Esophagus squamous epithelium (tissue), 5 donors: ENCODE data around the gene MYO16. TPM values are rescaled to one million over a fixed set of nuclear protein-coding genes. Genes with fewer than 3 reads are reported as not detected.
A peak's percentile ranks its signal among the peaks of the same experiment; 100 is the strongest.

Experiments
- DNase-seq: peaks from one replicate; lab custom pipeline; 2025; lab: John Stamatoyannopoulos, UW
- H3K27ac ChIP-seq, 4 donors: fragments of 200-600 bp; sonication (generic); one replicate each; pipeline ENCODE4 v1.5.1; 2016 to 2019; ENCODE audit warnings: mild to moderate bottlenecking in 1 of 4
- H3K27me3 ChIP-seq, 4 donors: fragments of 200-600 bp; sonication (generic); 1 replicate in 3 of 4; 2 replicates in 1 of 4; pipeline versions ENCODE4 v1.5.1 to v1.6.0; 2017 to 2021; ENCODE audit warnings: antibody characterized with exemption in 1 of 4
- H3K36me3 ChIP-seq, 3 donors: fragments of 200-600 bp; sonication (generic); one replicate each; pipeline ENCODE4 v1.5.1; 2016 to 2019
- H3K4me1 ChIP-seq, 3 donors: fragments of 200-600 bp; sonication (generic); one replicate each; pipeline ENCODE4 v1.5.1; 2017 to 2019
- H3K4me3 ChIP-seq, 4 donors: fragments of 200-600 bp; sonication (generic); 1 replicate in 3 of 4; 2 replicates in 1 of 4; pipeline ENCODE4 v1.5.1; 2016 to 2019; ENCODE audit warnings: mild to moderate bottlenecking in 2 of 4, moderate library complexity in 1 of 4
- H3K9me3 ChIP-seq, 3 donors: fragments of 200-600 bp; sonication (generic); one replicate each; pipeline ENCODE4 v1.5.1; 2016 to 2019
- POLR2A ChIP-seq, 4 donors: fragments of 450-650 bp; IDR thresholded peaks; one replicate each; pipeline ENCODE4 v1.6.1; 2017; ENCODE audit warnings: antibody characterized with exemption in 4 of 4, mild to moderate bottlenecking in 4 of 4, moderate library complexity in 3 of 4
- WGBS, 2 donors: methylation state at CpG; one replicate each; pipeline ENCODE4 v1.1.5; 2018; 5-methylcytosine and 5-hydroxymethylcytosine counted together
- intact Hi-C: fragments of 100-400 bp; cut with DNase I; formaldehyde crosslinking; loops from one replicate; pipeline ENCODE4 v1.15.0; 2022
- total RNA-seq, 4 donors: library from RNA; depleted of rRNA; stranded (reverse); fragments of >200 nt; gene quantifications; one replicate each; pipeline ENCODE4 v1.1.0, GENCODE V29; 2016
- TF ChIP-seq, protein P1 (sequence below), 6 experiments: fragments of 450-650 bp in 4 of 6; fragments of 200-600 bp in 2 of 6; sonication (generic) in 2 of 6; IDR thresholded peaks; one replicate each; pipeline ENCODE4 v1.5.1; 2016 to 2019; ENCODE audit warnings: antibody characterized with exemption in 6 of 6, mild to moderate bottlenecking in 4 of 6, moderate library complexity in 4 of 6
- donor health status: DM: yes; HTN: yes; CAD: no.

The MYO16 gene
- total RNA-seq, 4 donors from 2014 or later: 0.09 to 2.1 TPM; not detected in 2

DNA sequence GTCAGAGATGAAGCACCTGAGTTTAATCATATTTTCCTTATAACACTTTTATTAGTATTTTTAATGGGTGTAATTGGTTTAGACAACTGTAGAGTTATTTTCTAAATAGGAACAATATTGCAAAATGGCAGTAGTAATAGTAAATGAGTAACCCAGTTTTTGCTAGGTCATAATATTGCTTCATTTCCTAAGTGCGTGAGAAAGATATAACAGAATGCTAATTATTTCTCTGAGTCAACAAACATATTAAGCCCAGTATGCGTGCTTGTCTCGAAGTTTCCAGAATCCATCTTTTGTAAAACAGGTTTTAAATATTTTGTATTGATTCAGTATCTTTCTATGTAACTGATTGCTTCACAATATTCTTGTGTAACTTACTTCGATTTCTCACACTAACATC, 315.3 kb downstream of the MYO16 start:
- H3K27ac ChIP-seq: no peak overlapping the region
- intact Hi-C loops: no loop called here
- H3K4me1 ChIP-seq: peaks cover 0 to 13% (median 0%) of the 10 kb centered on the region in 3 donors
- no peaks in the 10 kb centered on the region for H3K9me3 ChIP-seq
- WGBS, 2 donors: 41 to 51% methylated on average over 4 of the region's 4 CpGs
- H3K4me3 ChIP-seq: no peak overlapping the region
- DNase-seq: no peak
- no peaks in the 10 kb centered on the region for H3K27me3 ChIP-seq
- no peaks in the 10 kb centered on the region for H3K36me3 ChIP-seq
- TF ChIP-seq, protein P1, sequence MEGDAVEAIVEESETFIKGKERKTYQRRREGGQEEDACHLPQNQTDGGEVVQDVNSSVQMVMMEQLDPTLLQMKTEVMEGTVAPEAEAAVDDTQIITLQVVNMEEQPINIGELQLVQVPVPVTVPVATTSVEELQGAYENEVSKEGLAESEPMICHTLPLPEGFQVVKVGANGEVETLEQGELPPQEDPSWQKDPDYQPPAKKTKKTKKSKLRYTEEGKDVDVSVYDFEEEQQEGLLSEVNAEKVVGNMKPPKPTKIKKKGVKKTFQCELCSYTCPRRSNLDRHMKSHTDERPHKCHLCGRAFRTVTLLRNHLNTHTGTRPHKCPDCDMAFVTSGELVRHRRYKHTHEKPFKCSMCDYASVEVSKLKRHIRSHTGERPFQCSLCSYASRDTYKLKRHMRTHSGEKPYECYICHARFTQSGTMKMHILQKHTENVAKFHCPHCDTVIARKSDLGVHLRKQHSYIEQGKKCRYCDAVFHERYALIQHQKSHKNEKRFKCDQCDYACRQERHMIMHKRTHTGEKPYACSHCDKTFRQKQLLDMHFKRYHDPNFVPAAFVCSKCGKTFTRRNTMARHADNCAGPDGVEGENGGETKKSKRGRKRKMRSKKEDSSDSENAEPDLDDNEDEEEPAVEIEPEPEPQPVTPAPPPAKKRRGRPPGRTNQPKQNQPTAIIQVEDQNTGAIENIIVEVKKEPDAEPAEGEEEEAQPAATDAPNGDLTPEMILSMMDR (IDR thresholded peaks at IDR 0.05): no peak
- TF ChIP-seq POLR2A (IDR thresholded peaks at IDR 0.05): no peak

DNA sequence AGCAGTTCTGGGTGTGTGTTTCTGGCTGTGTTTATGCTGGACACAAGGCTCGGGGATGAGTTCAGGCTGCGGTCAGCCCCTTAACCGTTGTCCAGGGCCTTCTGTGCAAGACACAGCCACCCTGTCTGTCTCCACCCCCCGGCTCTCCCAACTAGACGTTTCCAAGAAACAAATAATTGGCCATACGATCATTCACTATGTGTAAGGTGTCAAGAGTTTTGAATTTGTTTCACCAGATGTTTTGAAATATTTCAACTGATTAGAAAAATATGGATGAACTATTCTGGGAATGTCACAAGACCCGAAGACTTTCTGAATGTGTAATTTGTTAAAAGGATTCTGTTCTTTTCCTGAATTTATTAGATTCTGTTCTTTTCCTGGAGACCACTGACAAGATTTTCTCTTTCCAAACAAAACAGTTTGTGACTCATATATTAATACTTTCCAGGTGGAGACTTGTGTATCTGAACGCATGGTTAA, 318.2 kb downstream of the MYO16 start:
- Histone ChIP-seq H3K9me3 (no peaks in the 10 kb centered on the region), H3K4me1 (peaks cover 0 to 13% (median 0%) of the 10 kb centered on the region in 3 donors), H3K4me3 (no peak overlapping the region), H3K27ac (peak overlapping the region in 3 of 4 donors; percentile 3 to 79 (median 68)), H3K36me3 (no peaks in the 10 kb centered on the region), H3K27me3 (no peaks in the 10 kb centered on the region)
- TF ChIP-seq POLR2A (IDR thresholded peaks at IDR 0.05): no peak
- TF ChIP-seq, protein P1 (IDR thresholded peaks at IDR 0.05): no peak
- WGBS, 2 donors: 51 to 62% methylated on average over 8 of the region's 8 CpGs
- DNase-seq: no peak
- intact Hi-C loops: no loop called here

DNA sequence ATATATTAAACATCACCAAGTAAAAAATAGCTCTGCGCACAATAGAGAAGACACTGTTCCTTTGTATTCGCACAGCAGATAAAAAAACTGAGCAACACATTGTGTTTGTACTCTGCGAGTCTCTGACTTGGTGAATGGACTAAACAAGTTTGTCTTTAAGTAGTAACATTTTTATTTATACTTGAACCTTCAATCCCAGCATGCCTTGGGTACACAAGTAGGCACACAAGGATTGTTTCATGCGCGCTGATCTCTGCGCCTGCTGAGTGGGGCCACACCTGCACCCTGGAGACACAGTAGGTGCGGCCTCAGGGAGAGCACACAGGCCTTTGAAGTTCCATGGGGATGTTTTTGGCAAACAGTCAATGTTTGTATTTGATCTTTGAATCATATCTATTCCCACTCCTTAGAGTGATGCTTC, 318.9 kb downstream of the MYO16 start:
- H3K4me1 ChIP-seq: peaks cover 0 to 13% (median 0%) of the 10 kb centered on the region in 3 donors
- 57 to 62% methylated on average over 7 of the region's 7 CpGs for WGBS, 2 donors

DNA sequence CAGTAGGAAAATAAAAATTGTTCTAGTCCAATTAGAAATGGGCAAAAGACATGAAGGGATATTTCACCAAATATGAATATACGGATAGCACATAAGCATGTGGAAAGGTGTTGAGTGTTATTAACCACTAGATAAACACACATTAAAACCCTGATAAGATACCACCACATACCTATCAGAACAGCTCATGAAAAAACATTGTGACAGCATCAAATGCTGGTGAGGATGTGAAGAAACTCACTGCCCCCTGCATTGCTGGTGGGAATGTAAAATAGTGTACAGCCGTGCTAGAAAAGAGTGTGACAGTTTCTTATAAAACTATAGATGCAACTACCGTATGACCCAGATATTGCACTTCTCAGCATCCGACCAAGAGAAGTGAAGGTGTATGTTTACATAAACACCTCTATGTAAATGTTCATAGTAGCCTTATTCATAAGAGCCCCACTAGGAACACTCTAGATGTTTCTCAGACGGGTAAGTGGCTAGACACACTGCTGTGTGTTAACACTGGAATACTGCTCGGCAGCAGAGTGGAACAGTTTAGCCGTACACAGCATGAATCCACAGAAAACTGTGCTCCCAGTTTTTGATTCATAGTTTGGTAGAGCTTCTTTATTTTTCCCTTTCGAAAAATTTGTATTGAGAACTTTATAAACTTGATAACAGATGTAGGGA, 321.1 kb downstream of the MYO16 start:
- H3K9me3 ChIP-seq: no peaks in the 10 kb centered on the region
- intact Hi-C loops: loop anchor here (10.0 kb wide), 1 partner anchor 1154 kb away; no protein-coding TSS in a partner anchor
- no peak for DNase-seq
- WGBS, 2 donors: 81 to 86% methylated on average over 8 of the region's 8 CpGs
- peaks cover 0 to 13% (median 0%) of the 10 kb centered on the region in 3 donors for H3K4me1 ChIP-seq
- no peak overlapping the region for H3K27ac ChIP-seq
- TF ChIP-seq, protein P1 (IDR thresholded peaks at IDR 0.05): no peak
- no peak overlapping the region for H3K4me3 ChIP-seq
- no peaks in the 10 kb centered on the region for H3K27me3 ChIP-seq
- H3K36me3 ChIP-seq: no peaks in the 10 kb centered on the region

More for the DNA sequence above, 318.9 kb downstream of the MYO16 start:
- no peaks in the 10 kb centered on the region for H3K36me3 ChIP-seq
- H3K27me3 ChIP-seq: no peaks in the 10 kb centered on the region
- no peaks in the 10 kb centered on the region for H3K9me3 ChIP-seq
- peak overlapping the region in 3 of 4 donors; percentile 23 to 56 (median 44) for H3K27ac ChIP-seq
- DNase-seq: no peak
- TF ChIP-seq POLR2A (IDR thresholded peaks at IDR 0.05): no peak
- TF ChIP-seq, protein P1 (IDR thresholded peaks at IDR 0.05): no peak
- intact Hi-C loops: no loop called here
- no peak overlapping the region for H3K4me3 ChIP-seq

DNA sequence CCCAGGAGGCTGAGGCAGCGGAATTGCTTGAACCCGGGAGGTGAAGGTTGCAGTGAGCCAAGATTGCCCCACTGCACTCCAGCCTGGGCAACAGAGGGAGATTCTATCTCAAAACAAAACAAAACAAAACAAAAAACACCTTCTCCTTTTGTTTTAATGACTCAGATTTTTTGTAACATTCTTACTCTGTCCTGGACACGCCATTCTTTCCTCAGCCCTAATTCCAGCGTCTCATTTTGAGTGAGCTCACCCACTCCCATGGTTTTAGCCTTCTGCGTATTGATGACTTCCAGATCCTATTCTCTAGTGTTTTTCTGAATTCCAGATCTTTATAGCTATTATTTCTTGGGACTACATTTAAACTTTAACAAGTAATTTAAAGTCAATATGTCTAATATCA, 326.3 kb downstream of the MYO16 start:
- intact Hi-C loops: loop anchor here (10.0 kb wide), 1 partner anchor 1149 kb away; no protein-coding TSS in a partner anchor
- Histone ChIP-seq H3K9me3 (no peaks in the 10 kb centered on the region), H3K27ac (no peak overlapping the region), H3K27me3 (no peaks in the 10 kb centered on the region), H3K4me1 (peaks cover 5 to 7% (median 5%) of the 10 kb centered on the region in 3 donors), H3K36me3 (no peaks in the 10 kb centered on the region), H3K4me3 (no peak overlapping the region)
- TF ChIP-seq POLR2A (IDR thresholded peaks at IDR 0.05): no peak
- TF ChIP-seq, protein P1 (IDR thresholded peaks at IDR 0.05): no peak
- no peak for DNase-seq
- WGBS, 2 donors: 88 to 91% methylated on average over 5 of the region's 5 CpGs
